ENCODE results near the gene TMCO5A.

TMCO5A gene

DNA sequence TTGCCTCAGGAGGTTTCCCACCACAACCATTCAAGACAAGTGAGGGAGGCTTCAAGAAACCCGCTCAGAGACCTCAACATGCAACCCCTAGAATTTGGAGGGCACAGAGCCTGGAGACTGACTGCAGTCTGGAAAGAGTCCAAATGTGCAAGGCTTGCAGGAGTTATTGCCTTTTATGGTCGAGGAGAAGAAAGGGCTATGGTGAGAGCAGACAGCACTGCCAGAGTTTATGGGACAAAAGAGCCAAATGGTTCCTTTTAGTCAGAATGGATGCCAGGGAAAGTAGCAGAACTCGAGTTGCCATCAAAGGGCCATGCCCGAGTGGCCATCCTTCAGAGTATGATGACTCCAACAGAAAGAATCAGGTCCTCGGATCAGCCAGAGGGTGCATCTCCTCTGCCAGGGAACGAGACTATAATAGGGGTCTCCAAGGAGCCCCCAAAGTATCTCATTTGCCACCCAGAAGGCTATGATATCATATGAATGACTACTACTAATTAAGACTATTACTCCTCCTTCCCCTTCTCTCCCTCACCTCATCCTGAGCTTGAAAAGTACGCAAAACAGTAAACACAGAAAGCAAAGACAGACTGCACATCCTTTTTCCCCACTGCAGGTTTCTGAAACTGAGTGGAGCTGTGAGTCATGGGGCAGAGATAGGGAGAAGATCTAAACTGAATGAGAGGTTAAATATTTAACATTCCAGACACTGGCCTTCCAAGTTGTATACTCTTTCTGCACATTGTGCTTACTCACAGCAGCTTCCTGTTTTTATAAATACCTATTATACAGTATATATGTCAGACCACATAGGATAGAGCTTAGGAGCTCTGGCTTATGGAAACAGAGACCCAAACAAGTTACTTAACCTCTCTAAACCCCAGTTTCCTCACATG, 33.9 kb upstream of the TMCO5A start:
- H3K79me2 ChIP-seq (ENCODE audit: low read length): no peaks in the 10 kb centered on the region
- H3F3A ChIP-seq (ENCODE audit: insufficient read depth, low read length): no peaks in the 10 kb centered on the region
- no peak for TF ChIP-seq EZH2phosphoT487 (IDR thresholded peaks at IDR 0.05; ENCODE audit: low read length)
- TF ChIP-seq EZH2 (optimal IDR thresholded peaks at IDR 0.05; ENCODE audit: low read depth, low read length): no peak
- TF ChIP-seq, protein P1, sequence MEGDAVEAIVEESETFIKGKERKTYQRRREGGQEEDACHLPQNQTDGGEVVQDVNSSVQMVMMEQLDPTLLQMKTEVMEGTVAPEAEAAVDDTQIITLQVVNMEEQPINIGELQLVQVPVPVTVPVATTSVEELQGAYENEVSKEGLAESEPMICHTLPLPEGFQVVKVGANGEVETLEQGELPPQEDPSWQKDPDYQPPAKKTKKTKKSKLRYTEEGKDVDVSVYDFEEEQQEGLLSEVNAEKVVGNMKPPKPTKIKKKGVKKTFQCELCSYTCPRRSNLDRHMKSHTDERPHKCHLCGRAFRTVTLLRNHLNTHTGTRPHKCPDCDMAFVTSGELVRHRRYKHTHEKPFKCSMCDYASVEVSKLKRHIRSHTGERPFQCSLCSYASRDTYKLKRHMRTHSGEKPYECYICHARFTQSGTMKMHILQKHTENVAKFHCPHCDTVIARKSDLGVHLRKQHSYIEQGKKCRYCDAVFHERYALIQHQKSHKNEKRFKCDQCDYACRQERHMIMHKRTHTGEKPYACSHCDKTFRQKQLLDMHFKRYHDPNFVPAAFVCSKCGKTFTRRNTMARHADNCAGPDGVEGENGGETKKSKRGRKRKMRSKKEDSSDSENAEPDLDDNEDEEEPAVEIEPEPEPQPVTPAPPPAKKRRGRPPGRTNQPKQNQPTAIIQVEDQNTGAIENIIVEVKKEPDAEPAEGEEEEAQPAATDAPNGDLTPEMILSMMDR (IDR thresholded peaks at IDR 0.05; ENCODE audit: low read length): no peak
- no peak overlapping the region for H3K4me2 ChIP-seq (ENCODE audit: low read depth, low read length)
- no peaks in the 10 kb centered on the region for H3K9me2 ChIP-seq (replicated peaks; ENCODE audit: insufficient read depth, low read length)
- no peak for DNase-seq
- no peak overlapping the region for H3K9ac ChIP-seq (ENCODE audit: low read length)
- no peak overlapping the region for H2AFZ ChIP-seq (ENCODE audit: low read length)
- no peaks in the 10 kb centered on the region for H3K27me3 ChIP-seq (replicated peaks; ENCODE audit: insufficient read depth, low read length)
- no peaks in the 10 kb centered on the region for H3K9me3 ChIP-seq (replicated peaks; ENCODE audit: insufficient read depth, low read length)
- H3K4me1 ChIP-seq (ENCODE audit: low read length): no peaks in the 10 kb centered on the region
- H4K20me1 ChIP-seq (ENCODE audit: insufficient read depth, low read length): no peaks in the 10 kb centered on the region
- no peak overlapping the region for H3K4me3 ChIP-seq (ENCODE audit: low read length)
- no peak overlapping the region for H3K27ac ChIP-seq (ENCODE audit: low read length)
- H3K36me3 ChIP-seq (replicated peaks; ENCODE audit: insufficient read depth, low read length): no peaks in the 10 kb centered on the region

DNA sequence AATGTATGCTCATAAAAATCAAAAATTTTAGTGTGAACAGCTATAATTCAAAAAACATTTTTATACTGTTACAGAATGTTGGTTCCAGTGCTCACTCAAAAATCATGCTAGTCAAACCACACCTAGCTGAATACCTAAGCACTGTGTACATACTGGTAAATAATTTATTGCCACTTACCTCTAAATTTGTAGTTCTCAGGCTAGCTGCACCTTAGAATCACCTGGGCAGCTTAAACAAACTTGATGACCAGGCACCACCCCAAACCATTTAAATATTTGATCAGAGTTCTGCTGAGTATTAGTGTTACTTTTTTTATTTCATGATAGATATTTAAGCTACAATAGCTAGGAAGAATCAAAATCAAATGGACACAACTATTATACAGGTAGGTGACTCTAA, 32.3 kb upstream of the TMCO5A start:
- Histone ChIP-seq H3K79me2 (ENCODE audit: low read length) (no peaks in the 10 kb centered on the region), H3K4me3 (ENCODE audit: low read length) (no peak overlapping the region), H3K9me3 (replicated peaks; ENCODE audit: insufficient read depth, low read length) (no peaks in the 10 kb centered on the region), H3K27me3 (replicated peaks; ENCODE audit: insufficient read depth, low read length) (no peaks in the 10 kb centered on the region), H3K4me2 (ENCODE audit: low read depth, low read length) (no peak overlapping the region), H3K36me3 (replicated peaks; ENCODE audit: insufficient read depth, low read length) (no peaks in the 10 kb centered on the region), H3F3A (ENCODE audit: insufficient read depth, low read length) (no peaks in the 10 kb centered on the region), H3K9me2 (replicated peaks; ENCODE audit: insufficient read depth, low read length) (no peaks in the 10 kb centered on the region), H3K4me1 (ENCODE audit: low read length) (no peaks in the 10 kb centered on the region), H3K9ac (ENCODE audit: low read length) (no peak overlapping the region), H2AFZ (ENCODE audit: low read length) (no peak overlapping the region), H3K27ac (ENCODE audit: low read length) (no peak overlapping the region), H4K20me1 (ENCODE audit: insufficient read depth, low read length) (no peaks in the 10 kb centered on the region)
- no peak for TF ChIP-seq EZH2 (optimal IDR thresholded peaks at IDR 0.05; ENCODE audit: low read depth, low read length)
- TF ChIP-seq, protein P1 (IDR thresholded peaks at IDR 0.05; ENCODE audit: low read length): no peak
- TF ChIP-seq EZH2phosphoT487 (IDR thresholded peaks at IDR 0.05; ENCODE audit: low read length): no peak
- no peak for DNase-seq

DNA sequence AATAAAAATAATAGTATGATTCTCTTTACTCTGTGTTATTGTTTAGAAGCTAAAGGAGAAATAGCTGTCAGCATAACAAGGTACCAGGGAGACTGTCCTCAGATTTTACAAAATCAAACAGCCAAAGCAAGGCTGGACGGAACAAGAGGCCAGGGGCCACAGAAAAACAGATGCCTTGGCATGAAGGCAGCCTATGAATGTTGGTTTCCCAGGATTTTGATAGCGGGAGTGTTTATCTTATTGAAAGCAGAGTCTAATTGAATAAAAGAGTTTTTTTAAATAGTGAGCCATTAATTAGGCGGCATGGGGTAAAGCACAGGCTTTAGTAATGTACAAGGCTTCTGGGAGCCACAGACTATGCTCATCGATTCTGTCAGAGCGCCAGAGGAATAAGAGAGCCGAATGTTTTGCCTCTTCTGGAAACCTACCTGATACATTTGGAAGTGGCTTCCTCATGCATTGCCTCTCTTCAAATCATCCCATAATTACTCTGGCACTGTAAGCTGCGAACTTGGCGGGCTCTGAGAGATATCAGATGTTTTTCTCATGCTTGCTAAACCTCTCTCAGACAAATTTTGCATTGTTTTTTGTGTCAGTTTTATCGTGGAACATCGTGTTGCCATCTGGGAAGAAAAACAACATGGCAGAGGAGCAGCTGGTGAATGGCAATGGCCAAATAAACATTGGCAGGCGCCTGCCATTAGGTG, 30.4 kb upstream of the TMCO5A start:
- no peak overlapping the region for H3K9ac ChIP-seq (ENCODE audit: low read length)
- H4K20me1 ChIP-seq (ENCODE audit: insufficient read depth, low read length): no peaks in the 10 kb centered on the region
- no peak overlapping the region for H3K4me2 ChIP-seq (ENCODE audit: low read depth, low read length)
- TF ChIP-seq EZH2 (optimal IDR thresholded peaks at IDR 0.05; ENCODE audit: low read depth, low read length): no peak
- TF ChIP-seq, protein P1 (IDR thresholded peaks at IDR 0.05; ENCODE audit: low read length): no peak
- no peak for TF ChIP-seq EZH2phosphoT487 (IDR thresholded peaks at IDR 0.05; ENCODE audit: low read length)
- no peaks in the 10 kb centered on the region for H3K4me1 ChIP-seq (ENCODE audit: low read length)
- no peaks in the 10 kb centered on the region for H3K36me3 ChIP-seq (replicated peaks; ENCODE audit: insufficient read depth, low read length)
- H3K9me3 ChIP-seq (replicated peaks; ENCODE audit: insufficient read depth, low read length): no peaks in the 10 kb centered on the region
- H3K27me3 ChIP-seq (replicated peaks; ENCODE audit: insufficient read depth, low read length): no peaks in the 10 kb centered on the region
- no peaks in the 10 kb centered on the region for H3K79me2 ChIP-seq (ENCODE audit: low read length)
- DNase-seq: no peak
- no peaks in the 10 kb centered on the region for H3K9me2 ChIP-seq (replicated peaks; ENCODE audit: insufficient read depth, low read length)
- H2AFZ ChIP-seq (ENCODE audit: low read length): no peak overlapping the region
- no peak overlapping the region for H3K27ac ChIP-seq (ENCODE audit: low read length)
- H3K4me3 ChIP-seq (ENCODE audit: low read length): no peak overlapping the region
- no peaks in the 10 kb centered on the region for H3F3A ChIP-seq (ENCODE audit: insufficient read depth, low read length)

Measured in MM.1S (cell line).